ENCODE measurements around the gene TRIM59.
"Not testable (repeated sequence)": the region's sequence is repeated elsewhere in the genome, so short reads cannot be mapped to it uniquely, and the experiment has no call there.

TRIM59 gene

DNA sequence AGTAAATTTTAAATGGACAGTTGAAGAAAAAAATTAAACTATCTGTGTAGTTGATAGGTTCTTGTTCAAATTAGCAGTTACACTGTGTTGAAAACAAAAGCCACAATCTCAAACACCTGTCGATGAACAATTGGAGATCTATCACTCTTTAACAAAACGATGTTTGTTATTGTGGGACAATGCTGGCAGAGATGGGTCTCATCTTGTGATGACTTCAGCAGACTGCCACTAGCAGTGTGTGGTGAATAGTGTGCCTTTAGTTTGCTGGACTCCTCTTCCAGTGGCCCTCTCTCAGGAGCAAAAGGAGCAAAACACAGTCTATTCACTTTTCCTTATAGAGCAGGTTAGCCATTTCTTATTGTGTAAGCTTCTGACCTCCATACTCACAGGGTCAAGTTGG is 14.7 kb upstream of the TRIM59 start:
- DNase-seq (ENCODE audit: low read depth), result no peak
- no peak overlapping the region for H3K4me3 ChIP-seq (ENCODE audit: low read depth, low read length)
- no peak for TF ChIP-seq CTCF (IDR thresholded peaks at IDR 0.05; ENCODE audit: insufficient read depth, low read depth, low read length, missing control alignments)

DNA sequence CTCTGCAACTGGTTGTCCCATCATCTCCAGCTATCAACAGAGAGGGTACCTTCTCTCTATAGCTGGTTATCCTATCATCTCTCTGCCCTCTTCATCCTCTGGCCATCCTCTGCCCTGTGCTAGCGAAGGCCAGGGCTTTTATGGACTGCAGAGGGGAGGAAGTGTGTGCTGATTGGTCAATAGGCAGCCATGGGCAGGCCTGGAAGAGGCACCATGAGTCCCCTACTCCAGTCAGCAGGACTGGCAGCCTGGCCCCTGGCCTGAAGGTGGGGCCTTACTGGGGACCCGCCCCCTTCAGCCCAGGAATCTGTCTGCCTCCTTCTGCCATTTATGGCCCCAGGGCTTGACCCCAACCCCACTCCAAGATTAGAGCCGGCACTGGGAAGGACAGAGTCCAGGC is 10.4 kb upstream of the TRIM59 start:
- H3K4me3 ChIP-seq (ENCODE audit: low read depth, low read length), result no peak overlapping the region
- no peak for DNase-seq (ENCODE audit: low read depth)
- TF ChIP-seq CTCF (IDR thresholded peaks at IDR 0.05; ENCODE audit: insufficient read depth, low read depth, low read length, missing control alignments), result no peak

- DNase-seq (ENCODE audit: low read depth), result no peak
- TF ChIP-seq CTCF (IDR thresholded peaks at IDR 0.05; ENCODE audit: insufficient read depth, low read depth, low read length, missing control alignments), result no peak
Measured at GRCh38 chr3:160459450-160459970, 9.9 kb upstream of the TRIM59 start.

GRCh38 chr3:160458151-160458550 is 8.6 kb upstream of the TRIM59 start:
- DNase-seq (ENCODE audit: low read depth), result no peak
- H3K4me3 ChIP-seq (ENCODE audit: low read depth, low read length), result no peak overlapping the region
- no peak for TF ChIP-seq CTCF (IDR thresholded peaks at IDR 0.05; ENCODE audit: insufficient read depth, low read depth, low read length, missing control alignments)

More at GRCh38 chr3:160459450-160459970, 9.9 kb upstream of the TRIM59 start:
- no peak overlapping the region for H3K4me3 ChIP-seq (ENCODE audit: low read depth, low read length)

- H3K4me3 ChIP-seq (ENCODE audit: low read depth, low read length), result no peak overlapping the region
- no peak for TF ChIP-seq CTCF (IDR thresholded peaks at IDR 0.05; ENCODE audit: insufficient read depth, low read depth, low read length, missing control alignments)
- DNase-seq (ENCODE audit: low read depth), result no peak
Measured at GRCh38 chr3:160455846-160456245, 6.3 kb upstream of the TRIM59 start.

GRCh38 chr3:160454995-160455394 is 5.4 kb upstream of the TRIM59 start:
- TF ChIP-seq CTCF (IDR thresholded peaks at IDR 0.05; ENCODE audit: insufficient read depth, low read depth, low read length, missing control alignments), result no peak
- DNase-seq (ENCODE audit: low read depth), result no peak
- no peak overlapping the region for H3K4me3 ChIP-seq (ENCODE audit: low read depth, low read length)

- not testable (repeated sequence) for H3K4me3 ChIP-seq (ENCODE audit: low read depth, low read length); DNase-seq (ENCODE audit: low read depth)
Measured at GRCh38 chr3:160452251-160452650, 2.7 kb upstream of the TRIM59 start.

Data from GM12865 (cell line).